ENCODE results near the gene TEX261.

DNA sequence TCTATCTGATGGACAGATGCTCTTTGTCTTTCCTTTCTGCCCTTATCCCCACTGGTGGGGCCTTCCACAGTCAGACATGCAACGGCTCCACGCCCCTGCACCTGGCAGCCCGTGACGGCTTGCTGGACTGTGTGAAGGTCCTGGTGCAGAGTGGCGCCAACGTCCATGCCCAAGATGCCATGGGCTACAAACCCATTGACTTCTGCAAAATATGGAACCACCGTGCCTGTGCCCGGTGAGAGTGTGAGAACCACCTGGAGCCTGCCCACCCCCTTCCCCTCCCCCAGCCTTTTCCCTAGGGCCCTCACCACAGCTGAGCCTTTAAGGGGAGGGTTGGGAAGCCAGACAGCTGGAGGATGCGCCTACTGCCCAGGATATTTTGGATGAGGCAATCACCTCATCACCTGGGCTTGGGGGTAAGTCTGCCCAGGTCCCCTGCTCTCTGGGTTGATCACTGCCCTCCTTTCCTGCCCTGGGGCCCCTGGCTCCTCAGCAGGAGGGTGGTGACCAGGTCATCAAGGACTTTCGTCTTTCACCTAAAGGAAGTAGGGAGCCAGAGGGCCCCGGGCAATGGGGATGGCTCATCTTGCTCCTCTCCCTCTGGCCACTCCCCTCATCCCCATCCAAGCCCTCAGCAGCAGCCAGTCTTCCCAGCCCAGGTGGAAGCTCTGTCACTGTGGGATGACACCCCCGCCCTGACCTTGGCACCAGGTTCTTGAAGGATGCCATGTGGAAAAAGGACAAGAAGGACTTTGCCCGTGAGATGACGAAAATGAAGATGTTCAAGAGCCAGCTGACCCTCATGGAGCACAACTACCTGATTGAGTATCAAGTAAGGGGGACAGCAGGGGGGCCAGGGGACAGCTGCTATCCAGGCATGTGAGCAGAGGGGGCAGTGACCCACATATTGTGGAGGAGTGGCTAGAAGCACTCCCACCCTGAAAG is 12.5 kb downstream of the TEX261 start:
- TF ChIP-seq POLR2AphosphoS5 (IDR thresholded peaks at IDR 0.05; ENCODE audit: low read depth), result no peak
- TF ChIP-seq, protein P1, sequence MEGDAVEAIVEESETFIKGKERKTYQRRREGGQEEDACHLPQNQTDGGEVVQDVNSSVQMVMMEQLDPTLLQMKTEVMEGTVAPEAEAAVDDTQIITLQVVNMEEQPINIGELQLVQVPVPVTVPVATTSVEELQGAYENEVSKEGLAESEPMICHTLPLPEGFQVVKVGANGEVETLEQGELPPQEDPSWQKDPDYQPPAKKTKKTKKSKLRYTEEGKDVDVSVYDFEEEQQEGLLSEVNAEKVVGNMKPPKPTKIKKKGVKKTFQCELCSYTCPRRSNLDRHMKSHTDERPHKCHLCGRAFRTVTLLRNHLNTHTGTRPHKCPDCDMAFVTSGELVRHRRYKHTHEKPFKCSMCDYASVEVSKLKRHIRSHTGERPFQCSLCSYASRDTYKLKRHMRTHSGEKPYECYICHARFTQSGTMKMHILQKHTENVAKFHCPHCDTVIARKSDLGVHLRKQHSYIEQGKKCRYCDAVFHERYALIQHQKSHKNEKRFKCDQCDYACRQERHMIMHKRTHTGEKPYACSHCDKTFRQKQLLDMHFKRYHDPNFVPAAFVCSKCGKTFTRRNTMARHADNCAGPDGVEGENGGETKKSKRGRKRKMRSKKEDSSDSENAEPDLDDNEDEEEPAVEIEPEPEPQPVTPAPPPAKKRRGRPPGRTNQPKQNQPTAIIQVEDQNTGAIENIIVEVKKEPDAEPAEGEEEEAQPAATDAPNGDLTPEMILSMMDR (IDR thresholded peaks at IDR 0.05; ENCODE audit: insufficient read depth, low read length), result no peak
- no peak for TF ChIP-seq SPI1 (IDR thresholded peaks at IDR 0.05; ENCODE audit: borderline replicate concordance, low read depth)
- TF ChIP-seq, protein P2, sequence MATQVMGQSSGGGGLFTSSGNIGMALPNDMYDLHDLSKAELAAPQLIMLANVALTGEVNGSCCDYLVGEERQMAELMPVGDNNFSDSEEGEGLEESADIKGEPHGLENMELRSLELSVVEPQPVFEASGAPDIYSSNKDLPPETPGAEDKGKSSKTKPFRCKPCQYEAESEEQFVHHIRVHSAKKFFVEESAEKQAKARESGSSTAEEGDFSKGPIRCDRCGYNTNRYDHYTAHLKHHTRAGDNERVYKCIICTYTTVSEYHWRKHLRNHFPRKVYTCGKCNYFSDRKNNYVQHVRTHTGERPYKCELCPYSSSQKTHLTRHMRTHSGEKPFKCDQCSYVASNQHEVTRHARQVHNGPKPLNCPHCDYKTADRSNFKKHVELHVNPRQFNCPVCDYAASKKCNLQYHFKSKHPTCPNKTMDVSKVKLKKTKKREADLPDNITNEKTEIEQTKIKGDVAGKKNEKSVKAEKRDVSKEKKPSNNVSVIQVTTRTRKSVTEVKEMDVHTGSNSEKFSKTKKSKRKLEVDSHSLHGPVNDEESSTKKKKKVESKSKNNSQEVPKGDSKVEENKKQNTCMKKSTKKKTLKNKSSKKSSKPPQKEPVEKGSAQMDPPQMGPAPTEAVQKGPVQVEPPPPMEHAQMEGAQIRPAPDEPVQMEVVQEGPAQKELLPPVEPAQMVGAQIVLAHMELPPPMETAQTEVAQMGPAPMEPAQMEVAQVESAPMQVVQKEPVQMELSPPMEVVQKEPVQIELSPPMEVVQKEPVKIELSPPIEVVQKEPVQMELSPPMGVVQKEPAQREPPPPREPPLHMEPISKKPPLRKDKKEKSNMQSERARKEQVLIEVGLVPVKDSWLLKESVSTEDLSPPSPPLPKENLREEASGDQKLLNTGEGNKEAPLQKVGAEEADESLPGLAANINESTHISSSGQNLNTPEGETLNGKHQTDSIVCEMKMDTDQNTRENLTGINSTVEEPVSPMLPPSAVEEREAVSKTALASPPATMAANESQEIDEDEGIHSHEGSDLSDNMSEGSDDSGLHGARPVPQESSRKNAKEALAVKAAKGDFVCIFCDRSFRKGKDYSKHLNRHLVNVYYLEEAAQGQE (IDR thresholded peaks at IDR 0.05; ENCODE audit: insufficient replicate concordance, low read depth), result no peak

Data from HL-60 (cell line).